GM12878 (cell line): ENCODE measurements around the gene TSNAX.

Experiments
- JUND ChIP-seq: IDR thresholded peaks from 2 replicates; pipeline ENCODE4 v1.6.1; 2012; ENCODE audit warnings: low read depth, mild to moderate bottlenecking, low read length, improper control_type of control experiment, moderate library complexity
- NFIC ChIP-seq: IDR thresholded peaks from 2 replicates; pipeline ENCODE4 v1.6.1; 2012; ENCODE audit warnings: low read depth, mild to moderate bottlenecking, inconsistent platforms, low read length, moderate library complexity
- PBX3 ChIP-seq: IDR thresholded peaks from 2 replicates; pipeline ENCODE4 v1.6.1; 2011; ENCODE audit warnings: mild to moderate bottlenecking, low read depth, low read length, moderate library complexity; ENCODE audit not compliant: insufficient replicate concordance
- TF ChIP-seq, protein P1 (sequence below), 3 experiments: IDR thresholded peaks in 2 of 3; conservative IDR thresholded peaks in 1 of 3; 2 replicates each; pipeline ENCODE4 v1.5.1; 2011; ENCODE audit warnings: low read depth in 3 of 3, low read length in 3 of 3, mild to moderate bottlenecking in 3 of 3, control low read depth in 2 of 3, moderate library complexity in 2 of 3, inconsistent platforms in 1 of 3, mixed read lengths in 1 of 3; ENCODE audit not compliant: control insufficient read depth in 2 of 3, insufficient read depth in 1 of 3; ENCODE audit errors: extremely low read depth in 1 of 3

DNA sequence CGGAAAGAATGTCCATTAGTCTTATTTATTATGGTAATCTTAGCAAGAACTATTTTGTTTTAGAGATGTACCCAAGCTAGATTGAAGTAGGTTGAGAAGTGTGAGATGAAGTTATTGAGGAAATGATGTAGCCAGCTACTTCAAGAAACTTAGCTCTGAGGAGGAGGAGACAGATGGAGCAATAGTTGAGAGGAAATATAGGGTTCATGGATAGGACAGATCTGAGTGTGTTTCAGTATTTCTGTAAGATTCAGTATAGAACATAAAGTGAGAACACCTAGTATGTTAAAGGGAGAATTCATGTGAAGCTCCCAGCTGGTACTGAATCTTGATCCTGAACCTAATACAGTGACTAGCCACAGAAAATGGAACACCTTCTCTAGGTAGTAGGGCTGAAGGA is 28.9 kb downstream of the TSNAX start:
- no peak for TF ChIP-seq PBX3
- no peak for TF ChIP-seq NFIC
- TF ChIP-seq, protein P1, sequence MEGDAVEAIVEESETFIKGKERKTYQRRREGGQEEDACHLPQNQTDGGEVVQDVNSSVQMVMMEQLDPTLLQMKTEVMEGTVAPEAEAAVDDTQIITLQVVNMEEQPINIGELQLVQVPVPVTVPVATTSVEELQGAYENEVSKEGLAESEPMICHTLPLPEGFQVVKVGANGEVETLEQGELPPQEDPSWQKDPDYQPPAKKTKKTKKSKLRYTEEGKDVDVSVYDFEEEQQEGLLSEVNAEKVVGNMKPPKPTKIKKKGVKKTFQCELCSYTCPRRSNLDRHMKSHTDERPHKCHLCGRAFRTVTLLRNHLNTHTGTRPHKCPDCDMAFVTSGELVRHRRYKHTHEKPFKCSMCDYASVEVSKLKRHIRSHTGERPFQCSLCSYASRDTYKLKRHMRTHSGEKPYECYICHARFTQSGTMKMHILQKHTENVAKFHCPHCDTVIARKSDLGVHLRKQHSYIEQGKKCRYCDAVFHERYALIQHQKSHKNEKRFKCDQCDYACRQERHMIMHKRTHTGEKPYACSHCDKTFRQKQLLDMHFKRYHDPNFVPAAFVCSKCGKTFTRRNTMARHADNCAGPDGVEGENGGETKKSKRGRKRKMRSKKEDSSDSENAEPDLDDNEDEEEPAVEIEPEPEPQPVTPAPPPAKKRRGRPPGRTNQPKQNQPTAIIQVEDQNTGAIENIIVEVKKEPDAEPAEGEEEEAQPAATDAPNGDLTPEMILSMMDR (IDR thresholded peaks at IDR 0.05 in 2 of 3, conservative IDR thresholded peaks at IDR 0.05 in 1 of 3; ENCODE audit: control insufficient read depth in 2 of 3, extremely low read depth in 1 of 3, insufficient read depth in 1 of 3, low read depth in 3 of 3, low read length in 3 of 3) = no peak
- no peak for TF ChIP-seq JUND
